Dedifferentiated amniotic fluid mesenchymal stem cell (primary cell): ENCODE measurements around the gene KIF1C.
"Not testable (repeated sequence)": the region's sequence is repeated elsewhere in the genome, so short reads cannot be mapped to it uniquely, and the experiment has no call there.

ENCODE experiments used
- DNase-seq: peaks from one replicate; pipeline ENCODE4 v3.0.0-alpha.2; 2016; ENCODE audit errors: extremely low spot score

The KIF1C gene

GRCh38 chr17:5044630-5045029 is 46.9 kb downstream of the KIF1C start:
- no peak for DNase-seq

GRCh38 chr17:5045496-5045895 is 47.7 kb downstream of the KIF1C start:
- DNase-seq = no peak

- DNase-seq = no peak
Measured at GRCh38 chr17:5047446-5047845, 49.7 kb downstream of the KIF1C start.

GRCh38 chr17:5049314-5049841 is 51.6 kb downstream of the KIF1C start:
- DNase-seq = no peak

GRCh38 chr17:5050278-5050677 is 52.5 kb downstream of the KIF1C start:
- peak; percentile 33 for DNase-seq

GRCh38 chr17:5055543-5055942 is 57.8 kb downstream of the KIF1C start:
- DNase-seq = no peak

GRCh38 chr17:5065227-5065744 is 67.5 kb downstream of the KIF1C start:
- DNase-seq = no peak

- DNase-seq = no peak
Measured at GRCh38 chr17:5068236-5068635, 70.5 kb downstream of the KIF1C start.

- no peak for DNase-seq
Measured at GRCh38 chr17:5069724-5070123, 72.0 kb downstream of the KIF1C start.

GRCh38 chr17:5075472-5075871 is 77.7 kb downstream of the KIF1C start:
- not testable (repeated sequence) for DNase-seq

- DNase-seq = not testable (repeated sequence)
Measured at GRCh38 chr17:5077275-5077674, 79.5 kb downstream of the KIF1C start.

GRCh38 chr17:5077781-5078105 is 80.0 kb downstream of the KIF1C start:
- DNase-seq = no peak
